ENCODE results near the gene CMC4.

The CMC4 gene

GRCh38 chrX:155031657-155032056 lies 39.3 kb downstream of the CMC4 start:
- TF ChIP-seq REST (IDR thresholded peaks at IDR 0.05; ENCODE audit: insufficient read depth in 1 of 2, low read depth in 2 of 2, low read length in 2 of 2) (no peak), POLR2AphosphoS5 (IDR thresholded peaks at IDR 0.05; ENCODE audit: low read depth, low read length) (no peak), SIN3A (IDR thresholded peaks at IDR 0.05; ENCODE audit: borderline replicate concordance, insufficient read depth, low read length) (no peak), TAF1 (IDR thresholded peaks at IDR 0.05; ENCODE audit: borderline replicate concordance, insufficient read depth, low read length) (no peak), FOXP2 (optimal IDR thresholded peaks at IDR 0.05; ENCODE audit: borderline replicate concordance, extremely low read depth, extremely low read length, insufficient read depth) (no peak)

- TF ChIP-seq TAF1 (IDR thresholded peaks at IDR 0.05; ENCODE audit: borderline replicate concordance, insufficient read depth, low read length): no peak
- TF ChIP-seq REST (IDR thresholded peaks at IDR 0.05; ENCODE audit: insufficient read depth in 1 of 2, low read depth in 2 of 2, low read length in 2 of 2): no peak
These were observed 42.1 kb downstream of the CMC4 start for GRCh38 chrX:155028877-155029291.

GRCh38 chrX:155028129-155028528 lies 42.8 kb downstream of the CMC4 start:
- TF ChIP-seq TAF1 (IDR thresholded peaks at IDR 0.05; ENCODE audit: borderline replicate concordance, insufficient read depth, low read length) (no peak), FOXP2 (optimal IDR thresholded peaks at IDR 0.05; ENCODE audit: borderline replicate concordance, extremely low read depth, extremely low read length, insufficient read depth) (no peak), SIN3A (IDR thresholded peaks at IDR 0.05; ENCODE audit: borderline replicate concordance, insufficient read depth, low read length) (no peak), REST (IDR thresholded peaks at IDR 0.05; ENCODE audit: insufficient read depth in 1 of 2, low read depth in 2 of 2, low read length in 2 of 2) (no peak), POLR2AphosphoS5 (IDR thresholded peaks at IDR 0.05; ENCODE audit: low read depth, low read length) (no peak)

GRCh38 chrX:155027509-155028066 lies 43.3 kb downstream of the CMC4 start:
- TF ChIP-seq SIN3A (IDR thresholded peaks at IDR 0.05; ENCODE audit: borderline replicate concordance, insufficient read depth, low read length) (no peak), TAF1 (IDR thresholded peaks at IDR 0.05; ENCODE audit: borderline replicate concordance, insufficient read depth, low read length) (no peak), POLR2AphosphoS5 (IDR thresholded peaks at IDR 0.05; ENCODE audit: low read depth, low read length) (no peak), REST (IDR thresholded peaks at IDR 0.05; ENCODE audit: insufficient read depth in 1 of 2, low read depth in 2 of 2, low read length in 2 of 2) (no peak), FOXP2 (optimal IDR thresholded peaks at IDR 0.05; ENCODE audit: borderline replicate concordance, extremely low read depth, extremely low read length, insufficient read depth) (no peak)

Data from PFSK-1 (cell line).